Keratinocyte (primary cell): ENCODE results near the gene KLK7. TPM values are rescaled to one million over a fixed set of nuclear protein-coding genes. Genes with fewer than 3 reads are reported as not detected.

Experiments used
- DNase-seq: peaks from one replicate; pipeline ENCODE4 v3.0.0-alpha.2; 2011; ENCODE audit warnings: low read depth, missing footprints, low spot score
- FAIRE-seq: peaks from 2 replicates; lab custom pipeline; 2011; peaks lifted over from hg19 to GRCh38; lab: Jason Lieb, UNC
- H2AFZ ChIP-seq: 2 replicates; pipeline ENCODE4 v1.6.0; 2012; ENCODE audit warnings: low read length, control low read depth, inconsistent platforms; ENCODE audit not compliant: control insufficient read depth
- H3K27ac ChIP-seq: 2 replicates; pipeline ENCODE4 v1.5.1; 2011; ENCODE audit warnings: low read length; ENCODE audit not compliant: control insufficient read depth, insufficient read depth
- H3K27me3 ChIP-seq: 3 replicates; pipeline ENCODE4 v1.6.0; 2011; ENCODE audit warnings: low read length; ENCODE audit not compliant: control insufficient read depth, insufficient read depth; ENCODE audit errors: extremely low read depth
- H3K36me3 ChIP-seq, 2 experiments: 2 replicates in 1 of 2; 3 replicates in 1 of 2; pipeline ENCODE4 v1.5.1; 2011; ENCODE audit warnings: low read length in 2 of 2, mild to moderate bottlenecking in 1 of 2; ENCODE audit not compliant: control insufficient read depth in 2 of 2, insufficient read depth in 2 of 2; ENCODE audit errors: extremely low read depth in 1 of 2
- H3K4me1 ChIP-seq: 3 replicates; pipeline ENCODE4 v1.5.1; 2011; ENCODE audit warnings: low read length; ENCODE audit not compliant: control insufficient read depth, insufficient read depth; ENCODE audit errors: extremely low read depth
- H3K4me2 ChIP-seq: 3 replicates; pipeline ENCODE4 v1.6.0; 2011; ENCODE audit warnings: low read depth, low read length; ENCODE audit not compliant: control insufficient read depth, insufficient read depth; ENCODE audit errors: extremely low read depth
- H3K4me3 ChIP-seq, 3 experiments: fragments of 200-600 bp in 1 of 3; sonication (generic) in 1 of 3; 2 replicates in 2 of 3; 3 replicates in 1 of 3; pipeline ENCODE4 v1.5.1; 2011 to 2016; ENCODE audit warnings: low read length in 3 of 3, mild to moderate bottlenecking in 3 of 3, control low read depth in 2 of 3, inconsistent platforms in 1 of 3, low read depth in 1 of 3, mixed read lengths in 1 of 3, mixed run types in 1 of 3, moderate library complexity in 1 of 3; ENCODE audit not compliant: control insufficient read depth in 2 of 3, insufficient read depth in 2 of 3; ENCODE audit errors: extremely low read depth in 1 of 3
- H3K79me2 ChIP-seq: 2 replicates; pipeline ENCODE4 v1.6.0; 2012; ENCODE audit warnings: low read length; ENCODE audit not compliant: control insufficient read depth, insufficient read depth
- H3K9ac ChIP-seq: 3 replicates; pipeline ENCODE4 v1.6.0; 2011; ENCODE audit warnings: low read length; ENCODE audit not compliant: control insufficient read depth, insufficient read depth; ENCODE audit errors: extremely low read depth
- H3K9me1 ChIP-seq: 3 replicates; pipeline ENCODE4 v1.6.0; 2011; ENCODE audit warnings: low read length; ENCODE audit not compliant: control insufficient read depth, insufficient read depth; ENCODE audit errors: extremely low read depth
- H3K9me3 ChIP-seq: 2 replicates; pipeline ENCODE4 v1.5.1; 2012; ENCODE audit warnings: low read depth, low read length; ENCODE audit not compliant: control insufficient read depth
- H4K20me1 ChIP-seq: 3 replicates; pipeline ENCODE4 v1.6.0; 2011; ENCODE audit warnings: low read length; ENCODE audit not compliant: control insufficient read depth, insufficient read depth; ENCODE audit errors: extremely low read depth
- EZH2 ChIP-seq: IDR thresholded peaks from one replicate; pipeline ENCODE4 v1.6.1; 2012; ENCODE audit warnings: inconsistent platforms, mild to moderate bottlenecking, low read length, moderate library complexity
- dilution Hi-C: fragments of 300-500 bp; cut with MboI; formaldehyde crosslinking; loops from one replicate; pipeline ENCODE4 v1.7.0; 2020; ENCODE audit warnings: low sequenced_read_pairs; ENCODE audit not compliant: extremely low pct_ligation_motif_present
- polyA plus RNA-seq, 5 experiments: library from polyadenylated mRNA; depleted of rRNA in 3 of 5; stranded (reverse) in 3 of 5; stranded (forward) in 1 of 5; unstranded in 1 of 5; fragments of >200 nt; gene quantifications; 1 replicate in 1 of 5; 2 replicates in 3 of 5; 3 replicates in 1 of 5; pipeline versions ENCODE4 v1.2.1 to v1.2.3, GENCODE V29; 2011 to 2012; ENCODE audit warnings: missing spikeins in 2 of 5, low read depth in 1 of 5, low replicate concordance in 1 of 5
- TF ChIP-seq, protein P1 (sequence below), 3 experiments: IDR thresholded peaks in 1 of 3; conservative IDR thresholded peaks in 1 of 3; optimal IDR thresholded peaks in 1 of 3; 2 replicates in 2 of 3; 3 replicates in 1 of 3; pipeline versions ENCODE3 to v1.5.1; 2011; ENCODE audit warnings: low read length in 3 of 3, mild to moderate bottlenecking in 3 of 3, moderate library complexity in 2 of 3, control low read depth in 1 of 3, inconsistent platforms in 1 of 3; ENCODE audit not compliant: insufficient read depth in 2 of 3; ENCODE audit errors: extremely low read depth in 1 of 3

The KLK7 gene
- polyA plus RNA-seq, 1 donor (not counting 4 experiments of a cell fraction or from before 2014, with no cell fraction given) = 29.2 TPM

DNA sequence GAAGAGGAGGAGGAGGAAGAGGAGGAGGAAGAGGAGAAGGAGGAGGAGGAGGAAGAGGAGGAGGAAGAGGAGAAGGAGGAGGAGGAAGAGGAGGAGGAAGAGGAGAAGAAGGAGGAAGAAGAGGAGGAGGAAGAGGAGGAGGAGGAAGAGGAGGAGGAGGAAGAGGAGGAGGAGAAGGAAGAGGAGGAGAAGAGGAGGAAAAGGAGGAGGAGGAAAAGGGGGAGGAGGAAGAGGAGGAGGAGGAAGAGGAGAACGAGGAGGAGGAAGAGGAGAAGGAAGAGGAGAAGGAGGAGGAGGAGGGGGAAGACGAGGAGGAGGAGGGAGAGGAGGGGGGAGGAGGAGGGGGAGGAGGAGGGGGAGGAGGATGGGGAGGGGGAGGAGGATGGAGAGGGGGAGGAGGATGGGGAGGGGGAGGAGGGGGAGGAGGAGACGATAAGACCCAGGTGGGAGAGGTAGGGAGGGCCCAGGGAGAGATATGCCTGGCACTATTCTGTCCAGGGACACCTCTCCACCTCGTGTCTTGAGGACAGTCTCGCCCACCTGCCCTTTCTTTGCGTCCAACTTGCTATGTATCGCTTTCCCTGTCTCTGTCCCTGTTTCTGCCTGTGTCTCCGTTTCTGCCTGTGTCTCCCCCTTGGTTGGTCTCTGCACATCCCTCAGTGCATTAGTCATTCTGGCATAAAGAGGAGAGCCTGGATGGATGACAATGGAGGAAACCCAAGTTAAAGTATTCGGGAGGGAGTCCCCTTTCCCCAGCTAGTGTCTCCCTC, 23.8 kb downstream of the KLK7 start:
- H3K9ac ChIP-seq = no peak overlapping the region
- no peaks in the 10 kb centered on the region for H4K20me1 ChIP-seq
- FAIRE-seq (peak; percentile 70), DNase-seq (no peak)
- peak overlapping the region; percentile 30 for H2AFZ ChIP-seq
- H3K79me2 ChIP-seq = no peaks in the 10 kb centered on the region
- dilution Hi-C loops = no loop called here
- H3K4me3 ChIP-seq = no peak overlapping the region
- no peak overlapping the region for H3K27ac ChIP-seq
- TF ChIP-seq, protein P1, sequence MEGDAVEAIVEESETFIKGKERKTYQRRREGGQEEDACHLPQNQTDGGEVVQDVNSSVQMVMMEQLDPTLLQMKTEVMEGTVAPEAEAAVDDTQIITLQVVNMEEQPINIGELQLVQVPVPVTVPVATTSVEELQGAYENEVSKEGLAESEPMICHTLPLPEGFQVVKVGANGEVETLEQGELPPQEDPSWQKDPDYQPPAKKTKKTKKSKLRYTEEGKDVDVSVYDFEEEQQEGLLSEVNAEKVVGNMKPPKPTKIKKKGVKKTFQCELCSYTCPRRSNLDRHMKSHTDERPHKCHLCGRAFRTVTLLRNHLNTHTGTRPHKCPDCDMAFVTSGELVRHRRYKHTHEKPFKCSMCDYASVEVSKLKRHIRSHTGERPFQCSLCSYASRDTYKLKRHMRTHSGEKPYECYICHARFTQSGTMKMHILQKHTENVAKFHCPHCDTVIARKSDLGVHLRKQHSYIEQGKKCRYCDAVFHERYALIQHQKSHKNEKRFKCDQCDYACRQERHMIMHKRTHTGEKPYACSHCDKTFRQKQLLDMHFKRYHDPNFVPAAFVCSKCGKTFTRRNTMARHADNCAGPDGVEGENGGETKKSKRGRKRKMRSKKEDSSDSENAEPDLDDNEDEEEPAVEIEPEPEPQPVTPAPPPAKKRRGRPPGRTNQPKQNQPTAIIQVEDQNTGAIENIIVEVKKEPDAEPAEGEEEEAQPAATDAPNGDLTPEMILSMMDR (optimal IDR thresholded peaks at IDR 0.05 in 1 of 3, IDR thresholded peaks at IDR 0.05 in 1 of 3, conservative IDR thresholded peaks at IDR 0.05 in 1 of 3; ENCODE audit: extremely low read depth in 1 of 3, insufficient read depth in 2 of 3, low read length in 3 of 3) = no peak
- no peak for TF ChIP-seq EZH2
- H3K36me3 ChIP-seq = no peaks in the 10 kb centered on the region
- H3K4me1 ChIP-seq = peaks cover 3% of the 10 kb centered on the region
- peaks cover 4% of the 10 kb centered on the region for H3K27me3 ChIP-seq
- H3K9me1 ChIP-seq = no peaks in the 10 kb centered on the region
- H3K4me2 ChIP-seq = no peak overlapping the region
- peaks cover 3% of the 10 kb centered on the region for H3K9me3 ChIP-seq

DNA sequence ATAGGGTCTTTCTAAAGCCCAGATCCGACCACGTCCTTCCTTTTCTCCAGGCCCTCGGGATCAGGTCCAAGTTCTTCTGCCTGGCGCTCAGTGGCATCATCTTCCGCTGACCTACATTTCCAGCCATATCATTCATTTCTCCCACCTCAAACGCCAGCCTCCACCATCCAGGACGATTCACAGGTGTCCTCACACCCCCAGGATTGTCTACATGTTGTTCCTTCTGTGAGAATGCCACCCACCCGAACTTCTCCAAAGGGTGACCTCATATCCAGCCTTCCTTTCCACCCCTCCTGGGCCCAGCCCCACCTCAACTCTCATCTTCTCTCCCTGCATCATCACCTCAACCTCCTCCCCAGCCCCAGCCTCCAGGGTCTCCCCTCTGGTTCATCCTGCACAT, 26.1 kb downstream of the KLK7 start:
- H3K9ac ChIP-seq = no peak overlapping the region
- no peak overlapping the region for H3K27ac ChIP-seq
- no peaks in the 10 kb centered on the region for H4K20me1 ChIP-seq
- no peak overlapping the region for H2AFZ ChIP-seq
- no peak overlapping the region for H3K4me2 ChIP-seq
- no peaks in the 10 kb centered on the region for H3K9me1 ChIP-seq
- no peak overlapping the region for H3K4me3 ChIP-seq
- H3K79me2 ChIP-seq = peaks cover 2% of the 10 kb centered on the region
- TF ChIP-seq, protein P1 (optimal IDR thresholded peaks at IDR 0.05 in 1 of 3, IDR thresholded peaks at IDR 0.05 in 1 of 3, conservative IDR thresholded peaks at IDR 0.05 in 1 of 3; ENCODE audit: extremely low read depth in 1 of 3, insufficient read depth in 2 of 3, low read length in 3 of 3) = no peak
- TF ChIP-seq EZH2 = no peak
- H3K9me3 ChIP-seq = peaks cover 3% of the 10 kb centered on the region
- peaks cover 4% of the 10 kb centered on the region for H3K27me3 ChIP-seq
- DNase-seq (no peak), FAIRE-seq (no peak)
- H3K4me1 ChIP-seq = peaks cover 9% of the 10 kb centered on the region
- H3K36me3 ChIP-seq = no peaks in the 10 kb centered on the region
- dilution Hi-C loops = no loop called here
